A549 treated with Hydrocortisone at 1 μM for 4 hours (cell line): ENCODE data around the gene PRTFDC1. TPM values are rescaled to one million over a fixed set of nuclear protein-coding genes. Genes with fewer than 3 reads are reported as not detected.

Source experiments
- total RNA-seq: library from RNA; stranded (reverse); fragments of 200-300 nt; extraction: Qiagen RNA extraction; gene quantifications from 5 replicates; pipeline ENCODE4 v1.2.3, GENCODE V29; 2022

Gene PRTFDC1
- total RNA-seq = 15.8 to 19.8 TPM (median 17.5 TPM) in 5 replicates

GRCh38 chr10:24952143-24952706 lies at the start of gene PRTFDC1:
Gene PRTFDC1, minus strand, starts transcription at chr10:24952606. Its CDS starts 31 bp downstream, at chr10:24952575.

Other genes with a start within 250 kb of the PRTFDC1 start
- 33.6 to 53.0 TPM (median 41.0 TPM) in 5 replicates for gene ARHGAP21, start 228.7 kb downstream of the PRTFDC1 start, total RNA-seq
- gene ENKUR, start 63.6 kb upstream of the PRTFDC1 start, total RNA-seq = 0.17 to 0.41 TPM (median 0.24 TPM) in 5 replicates
- 3.6 to 4.8 TPM (median 4.3 TPM) in 5 replicates for gene THNSL1, start 64.0 kb upstream of the PRTFDC1 start, total RNA-seq
- gene GPR158, start 222.4 kb upstream of the PRTFDC1 start, total RNA-seq = 0.05 to 0.07 TPM (median 0.05 TPM) in 5 replicates